Endometrium (tissue), 2 donors: ENCODE results near the gene TRMT2A.

ENCODE experiments used
- FAIRE-seq: peaks from 2 replicates; lab custom pipeline; 2012; peaks lifted over from hg19 to GRCh38; lab: Jason Lieb, UNC
- donor health status: control.
- donor health status: control.

The TRMT2A gene

DNA sequence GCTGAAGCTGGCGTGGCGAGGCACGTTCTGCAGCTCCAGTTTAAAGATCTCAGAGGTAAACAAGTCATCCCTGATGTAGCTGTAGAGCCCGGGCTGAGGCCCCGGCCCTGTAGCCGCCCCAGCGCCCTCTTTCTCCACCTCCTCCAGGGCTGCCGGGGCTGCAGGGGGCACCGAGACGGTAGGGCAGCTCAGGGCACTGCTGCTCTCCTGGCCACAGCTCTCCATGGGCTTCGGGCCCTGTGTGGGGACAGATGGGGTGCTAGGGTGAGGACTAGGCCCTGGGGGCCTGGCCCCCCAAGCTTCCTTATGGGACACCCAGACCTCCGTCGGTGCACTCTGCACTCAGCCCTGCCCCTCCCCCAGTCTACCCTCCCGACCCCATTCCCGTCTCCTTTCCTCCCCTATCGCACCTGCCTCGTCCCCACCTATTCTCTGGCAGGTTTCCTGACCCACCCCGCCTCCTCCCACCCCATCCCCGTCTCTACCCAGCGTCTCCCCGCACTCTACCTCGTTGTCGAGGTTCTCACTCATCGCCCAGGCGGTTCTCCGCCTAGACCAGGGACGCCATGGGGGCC is 563 bp downstream of the TRMT2A start:
- no peak for FAIRE-seq

- no peak for FAIRE-seq
Measured at GRCh38 chr22:20115691-20116375, 1.2 kb downstream of the TRMT2A start, which contains the start of gene RANBP1. RANBP1 (plus strand) TSS chr22:20116104; CDS start chr22:20116185, 81 bp downstream.

DNA sequence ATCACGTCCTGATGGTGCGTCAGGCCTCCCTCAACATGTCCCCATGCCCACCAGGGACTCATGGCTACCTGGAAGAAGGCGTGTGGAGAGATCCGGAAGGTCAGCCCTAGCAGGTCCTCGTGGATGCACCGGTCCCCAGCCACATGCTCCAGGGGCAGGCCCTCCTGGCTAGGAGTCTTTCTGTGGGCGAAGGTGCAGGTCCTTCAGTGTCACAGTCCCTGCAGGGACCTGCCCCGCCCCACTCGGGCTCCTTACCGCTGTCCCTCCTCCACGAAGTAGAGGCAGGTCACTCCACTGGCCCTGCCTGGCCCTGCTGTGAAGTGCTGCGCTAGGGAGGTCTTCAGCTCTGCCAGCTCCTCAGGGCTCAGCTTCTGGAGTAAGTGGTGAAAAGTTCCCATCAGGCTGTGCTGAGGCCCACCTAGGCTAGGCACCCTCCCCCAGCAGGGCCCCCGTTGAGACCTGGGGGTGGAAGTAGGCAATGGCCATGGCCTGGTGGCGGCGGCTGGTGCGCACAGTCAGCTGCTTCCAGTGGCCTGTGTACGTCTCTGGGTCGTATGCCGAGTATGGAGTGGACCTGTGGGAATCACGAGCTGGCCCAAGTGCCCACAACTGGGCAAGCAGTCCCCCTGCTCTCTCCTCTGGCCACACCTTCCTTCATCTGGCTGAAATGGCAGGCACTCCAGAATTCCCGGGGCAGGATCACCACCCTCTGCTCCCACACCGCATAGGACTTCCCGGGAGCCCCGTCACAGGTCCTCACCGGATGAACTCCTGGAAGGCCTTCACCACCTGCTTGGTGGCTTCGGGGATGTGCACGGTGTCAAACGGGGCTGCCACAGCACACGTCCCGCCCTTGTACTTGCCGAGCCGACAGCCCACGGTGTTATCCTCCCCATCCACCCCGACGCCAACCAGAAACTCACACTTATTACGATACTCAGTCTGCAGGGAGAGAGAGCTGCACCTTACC is 2.2 kb downstream of the TRMT2A start:
- FAIRE-seq, result no peak

- FAIRE-seq, result no peak
Measured at GRCh38 chr22:20113551-20114310, 3.3 kb downstream of the TRMT2A start.

DNA sequence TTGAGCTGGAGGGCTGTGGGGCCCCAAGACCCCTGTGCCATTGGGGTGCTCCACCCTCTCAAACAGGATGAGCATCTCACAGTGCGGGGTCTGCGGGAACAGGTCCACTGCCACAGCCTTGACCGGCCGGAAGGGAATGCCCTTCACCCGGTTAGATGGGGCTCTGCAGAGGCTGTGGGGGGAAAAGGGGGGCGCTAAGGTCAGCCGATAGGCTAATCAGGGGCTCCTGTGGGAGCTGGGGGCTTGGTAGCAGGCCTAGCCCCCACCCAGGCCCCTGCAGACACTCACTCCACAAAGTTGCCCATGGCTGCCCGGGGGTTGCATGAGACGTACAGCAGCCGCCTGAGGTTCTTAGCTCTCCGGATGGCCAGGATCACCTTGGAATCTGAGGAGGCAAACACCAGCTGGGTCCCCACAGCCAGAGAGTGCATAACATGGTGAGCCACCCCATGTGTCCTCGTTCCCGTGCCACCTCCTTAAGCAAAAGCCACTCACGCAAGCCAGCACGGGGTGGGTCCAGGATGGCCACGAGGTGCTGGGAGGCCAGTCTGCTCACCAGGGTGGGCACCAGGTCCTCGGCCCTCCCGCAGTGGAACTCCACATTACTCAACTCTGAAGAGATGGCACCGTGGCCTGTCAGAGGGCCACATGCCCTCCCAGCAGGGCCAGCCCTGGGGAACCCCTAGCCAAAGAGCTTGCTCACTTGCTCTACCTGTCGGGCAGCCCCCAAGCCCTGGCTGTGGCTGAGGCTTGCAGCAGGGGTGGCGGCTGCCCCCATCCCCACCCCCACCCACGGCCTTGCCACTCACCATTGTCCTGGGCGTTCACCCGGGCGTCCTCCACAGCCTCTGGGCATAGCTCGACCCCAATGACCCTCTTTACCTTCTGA is 4.2 kb downstream of the TRMT2A start:
- no peak for FAIRE-seq

GRCh38 chr22:20111689-20112622 is 5.1 kb downstream of the TRMT2A start:
- no peak for FAIRE-seq

DNA sequence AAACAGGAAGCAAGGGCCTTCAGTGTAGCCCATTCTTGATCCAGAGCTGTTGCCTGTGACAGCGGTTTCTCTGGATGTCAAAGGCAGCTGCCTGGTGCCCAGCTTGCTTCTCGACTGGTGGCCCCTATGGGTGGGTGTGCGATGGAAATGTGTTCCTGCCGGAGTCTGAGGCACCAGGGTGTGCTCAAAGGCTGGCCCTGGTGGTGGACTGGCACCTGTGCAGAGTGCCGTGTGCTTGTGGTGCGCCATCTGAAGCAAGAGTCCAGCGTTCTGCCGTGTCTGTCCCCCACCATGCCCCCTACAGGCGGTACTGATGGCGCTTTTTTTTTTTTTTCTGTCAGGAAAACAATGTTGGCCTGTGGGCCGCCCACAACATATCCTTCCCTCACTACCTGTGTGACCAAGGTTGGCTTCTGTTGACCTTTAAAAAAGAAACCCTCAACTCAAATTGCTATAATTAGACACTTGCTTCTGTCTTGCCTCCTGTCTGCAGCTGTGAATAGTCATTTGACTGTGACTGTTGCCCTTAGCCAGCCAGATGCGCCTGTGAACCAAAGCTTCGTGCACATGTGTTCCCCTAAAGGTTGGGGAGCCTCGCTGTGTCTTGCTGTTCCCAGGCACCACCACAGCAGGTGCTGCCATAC is 5.9 kb downstream of the TRMT2A start:
- FAIRE-seq, result no peak

- no peak for FAIRE-seq
Measured at GRCh38 chr22:20110359-20110985, 6.6 kb downstream of the TRMT2A start.

- no peak for FAIRE-seq
Measured at GRCh38 chr22:20109411-20110358, 7.3 kb downstream of the TRMT2A start.

GRCh38 chr22:20108757-20109230 is 8.2 kb downstream of the TRMT2A start:
- no peak for FAIRE-seq

GRCh38 chr22:20107951-20108756 is 8.9 kb downstream of the TRMT2A start:
- FAIRE-seq, result no peak

- no peak for FAIRE-seq
Measured at GRCh38 chr22:20107471-20107901, 9.5 kb downstream of the TRMT2A start.

GRCh38 chr22:20106849-20107237 is 10.2 kb downstream of the TRMT2A start:
- FAIRE-seq, result no peak

GRCh38 chr22:20106205-20106848 is 10.7 kb downstream of the TRMT2A start:
- FAIRE-seq, result no peak

GRCh38 chr22:20105456-20106204 is 11.4 kb downstream of the TRMT2A start:
- no peak for FAIRE-seq
